GM19397 (cell line): ENCODE measurements around the gene DDX18.
A peak's percentile ranks its signal among the peaks of the same experiment; 100 is the strongest.

Source experiments
- ATAC-seq: cut with Tn5 transposase; IDR thresholded peaks from one replicate; pipeline ENCODE4 v1.9.1; 2021; ENCODE audit warnings: mild to moderate bottlenecking, moderate library complexity; ENCODE audit not compliant: unreplicated experiment

The DDX18 gene

GRCh38 chr2:117833911-117834310 is 19.4 kb downstream of the DDX18 start:
- ATAC-seq = no peak

- ATAC-seq = no peak
Observed at GRCh38 chr2:117834992-117835391, 20.5 kb downstream of the DDX18 start.

- peak; percentile 93 for ATAC-seq
Observed at GRCh38 chr2:117835990-117836760, 21.7 kb downstream of the DDX18 start.

DNA sequence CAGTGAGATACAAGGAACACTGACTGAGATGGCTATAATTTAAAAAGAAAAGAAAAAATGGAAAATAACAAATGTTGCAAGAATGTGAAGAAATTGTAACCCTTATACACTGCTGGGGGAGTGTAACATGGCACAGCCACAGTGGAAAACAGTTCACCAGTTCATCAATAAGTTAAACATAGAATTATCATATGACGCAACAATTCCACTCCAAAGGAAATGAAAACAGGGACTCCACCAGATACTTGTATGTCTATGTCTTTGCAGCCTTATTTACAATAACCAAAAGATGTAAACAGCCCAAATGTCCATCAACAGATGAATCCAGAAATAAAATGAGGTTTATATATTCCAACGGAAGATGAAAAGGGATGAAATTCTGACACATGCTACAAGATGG is 30.8 kb downstream of the DDX18 start:
- no peak for ATAC-seq

- ATAC-seq = no peak
Observed at GRCh38 chr2:117850015-117850414, 35.5 kb downstream of the DDX18 start.

DNA sequence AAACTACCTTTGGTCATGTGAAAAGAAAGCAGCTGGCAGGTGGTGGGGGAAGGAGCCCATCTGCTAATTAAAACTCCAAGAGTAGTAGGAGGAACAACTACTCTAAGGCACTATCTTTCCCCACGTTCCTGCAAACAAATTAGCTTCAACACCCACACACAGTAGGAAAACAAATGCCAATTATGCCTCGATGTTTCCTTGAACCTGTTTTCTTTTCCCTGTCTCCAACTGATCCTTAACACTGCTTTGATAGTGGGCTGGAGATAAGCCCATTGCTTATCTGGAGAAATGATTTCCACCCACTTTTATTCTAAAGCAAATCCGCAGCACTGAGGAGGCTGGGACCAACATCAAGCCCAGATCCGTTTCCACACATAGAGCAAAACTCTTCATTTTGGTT is 36.0 kb downstream of the DDX18 start:
- ATAC-seq = no peak

DNA sequence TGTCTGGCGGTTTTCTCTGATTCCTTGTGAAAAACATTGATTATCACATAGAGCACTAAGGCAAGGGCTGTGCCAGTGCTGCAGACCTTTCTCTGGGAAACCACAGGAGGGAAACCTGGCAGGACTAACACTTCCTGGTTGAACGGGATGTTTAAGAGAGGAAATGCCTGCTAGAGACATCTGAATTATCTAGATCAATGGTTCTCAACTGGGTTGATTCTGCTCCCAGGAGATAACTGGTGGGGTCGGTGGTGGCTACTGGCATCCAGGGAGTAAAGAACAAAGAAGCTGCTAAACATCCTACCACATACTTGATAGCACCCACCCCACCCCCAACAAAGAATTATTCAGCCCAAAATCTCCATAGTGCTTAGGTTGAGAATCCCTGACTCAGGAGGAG is 37.5 kb downstream of the DDX18 start:
- ATAC-seq = no peak

DNA sequence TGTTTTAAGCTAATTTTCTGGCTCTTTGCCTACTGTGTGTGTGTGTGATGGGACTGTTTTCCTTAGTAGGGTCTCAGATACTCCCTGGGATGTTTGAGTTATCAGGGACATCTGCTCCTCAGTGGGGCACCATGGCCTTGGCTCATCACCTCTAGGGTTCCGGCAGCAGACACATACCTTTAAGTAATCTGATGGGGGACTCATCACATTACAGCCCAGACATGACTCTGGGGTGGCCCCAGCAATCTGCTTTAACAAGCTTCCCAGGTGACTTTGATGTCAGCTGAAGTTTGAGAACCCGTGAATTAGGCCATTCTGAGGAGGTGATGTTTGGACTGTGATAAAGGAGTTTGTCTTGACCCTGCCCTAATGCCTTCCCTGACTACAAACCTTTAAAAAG is 38.8 kb downstream of the DDX18 start:
- ATAC-seq = no peak

- ATAC-seq = no peak
Observed at GRCh38 chr2:117853873-117854272, 39.4 kb downstream of the DDX18 start.

DNA sequence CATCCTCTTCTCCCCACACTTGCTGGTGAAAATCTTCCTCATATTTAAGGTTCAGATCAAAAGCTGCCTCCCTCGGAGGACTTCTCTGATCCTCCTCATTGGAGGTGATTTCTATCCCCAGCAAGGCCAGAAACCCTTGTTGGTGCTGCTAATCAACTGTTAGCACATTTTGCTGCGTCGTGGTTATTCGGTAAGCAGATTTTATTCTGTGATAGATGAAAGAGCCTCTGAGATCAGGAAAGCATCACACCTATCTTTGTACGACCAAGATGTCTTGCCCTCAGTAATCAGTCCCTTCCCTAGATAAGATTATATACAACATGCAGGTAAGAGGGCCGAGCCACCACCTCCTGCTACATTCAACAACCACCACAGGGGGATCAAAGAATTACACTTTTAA is 40.1 kb downstream of the DDX18 start:
- no peak for ATAC-seq

DNA sequence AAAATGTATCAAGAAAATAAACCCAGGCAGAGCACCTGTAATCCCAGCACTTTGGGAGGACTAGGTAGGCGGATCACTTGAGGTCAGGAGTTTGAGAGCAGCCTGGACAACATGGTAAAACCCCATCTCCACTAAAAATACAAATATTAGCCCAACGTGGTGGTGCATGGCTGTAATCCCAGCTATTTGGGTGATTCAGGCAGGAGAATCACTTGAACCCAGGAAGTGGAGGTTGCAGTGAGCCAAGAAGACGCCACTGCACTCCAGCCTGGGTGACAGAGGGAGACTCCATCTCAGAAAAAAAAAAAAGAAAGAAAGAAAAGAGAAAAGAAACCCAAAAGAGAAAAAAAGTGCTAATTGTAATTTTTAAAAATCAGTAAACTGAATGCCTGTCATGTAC is 41.4 kb downstream of the DDX18 start:
- ATAC-seq = no peak

- ATAC-seq = no peak
Observed at GRCh38 chr2:117856415-117857210, 42.1 kb downstream of the DDX18 start.

GRCh38 chr2:117858336-117858735 is 43.8 kb downstream of the DDX18 start:
- no peak for ATAC-seq

DNA sequence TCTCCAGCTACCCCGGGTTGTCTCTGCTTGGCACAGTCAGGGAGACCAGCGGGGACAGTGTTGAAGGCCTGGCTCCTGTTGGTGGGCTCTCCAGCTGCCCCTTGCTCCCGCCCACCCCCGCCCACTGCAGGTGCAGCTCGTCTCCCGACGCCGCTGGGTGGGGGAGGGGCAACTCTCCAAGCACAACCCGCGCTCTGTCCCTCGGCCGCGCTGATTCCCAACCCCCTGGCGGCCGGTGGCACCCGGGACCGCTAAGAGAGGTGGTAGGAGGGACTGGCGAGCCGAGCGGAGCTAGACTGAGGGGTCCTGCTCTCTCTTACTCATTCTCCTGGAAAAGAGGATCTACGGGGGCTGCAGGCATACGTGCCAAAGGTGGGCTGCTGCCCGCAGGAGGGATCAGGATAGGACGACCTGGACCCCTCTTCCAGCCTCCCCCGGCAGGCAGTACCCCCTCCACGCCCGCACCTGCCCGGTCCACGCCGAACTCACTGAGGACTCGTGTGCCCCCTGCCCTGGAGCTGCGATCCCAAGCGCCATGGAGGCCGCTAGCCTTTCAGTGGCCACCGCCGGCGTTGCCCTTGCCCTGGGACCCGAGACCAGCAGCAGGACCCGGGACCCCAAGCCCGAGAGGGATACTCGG is 44.5 kb downstream of the DDX18 start:
- no peak for ATAC-seq

DNA sequence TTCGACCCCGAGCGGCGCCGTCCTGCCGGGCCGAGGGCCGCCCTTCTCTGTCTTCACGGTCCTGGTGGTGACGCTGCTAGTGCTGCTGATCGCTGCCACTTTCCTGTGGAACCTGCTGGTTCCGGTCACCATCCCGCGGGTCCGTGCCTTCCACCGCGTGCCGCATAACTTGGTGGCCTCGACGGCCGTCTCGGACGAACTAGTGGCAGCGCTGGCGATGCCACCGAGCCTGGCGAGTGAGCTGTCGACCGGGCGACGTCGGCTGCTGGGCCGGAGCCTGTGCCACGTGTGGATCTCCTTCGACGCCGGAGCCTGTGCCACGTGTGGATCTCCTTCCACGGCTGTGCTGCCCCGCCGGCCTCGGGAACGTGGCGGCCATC is 45.0 kb downstream of the DDX18 start:
- ATAC-seq = no peak

DNA sequence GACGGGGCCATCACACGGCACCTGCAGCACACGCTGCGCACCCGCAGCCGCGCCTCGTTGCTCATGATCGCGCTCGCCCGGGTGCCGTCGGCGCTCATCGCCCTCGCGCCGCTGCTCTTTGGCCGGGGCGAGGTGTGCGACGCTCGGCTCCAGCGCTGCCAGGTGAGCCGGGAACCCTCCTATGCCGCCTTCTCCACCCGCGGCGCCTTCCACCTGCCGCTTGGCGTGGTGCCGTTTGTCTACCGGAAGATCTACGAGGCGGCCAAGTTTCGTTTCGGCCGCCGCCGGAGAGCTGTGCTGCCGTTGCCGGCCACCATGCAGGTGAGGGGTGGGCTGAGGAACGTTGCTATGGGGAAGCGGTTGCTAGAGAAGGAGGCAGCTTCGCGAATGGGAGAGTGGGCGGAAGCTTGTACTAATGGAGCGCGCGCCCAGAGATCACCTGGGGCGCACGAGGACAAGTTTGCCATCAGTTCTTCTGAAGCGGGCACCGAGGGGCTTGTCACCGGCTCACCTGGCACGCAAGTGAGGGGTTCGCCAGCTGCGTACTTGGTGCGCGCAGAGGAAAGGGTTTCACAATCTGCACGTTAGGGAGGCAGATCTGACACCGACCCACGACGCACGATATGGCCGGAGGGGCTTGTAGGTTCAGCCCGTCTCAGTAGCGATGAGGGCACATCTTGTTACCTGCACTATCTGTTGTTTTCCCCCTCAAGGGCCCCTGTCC is 45.6 kb downstream of the DDX18 start:
- ATAC-seq = no peak

DNA sequence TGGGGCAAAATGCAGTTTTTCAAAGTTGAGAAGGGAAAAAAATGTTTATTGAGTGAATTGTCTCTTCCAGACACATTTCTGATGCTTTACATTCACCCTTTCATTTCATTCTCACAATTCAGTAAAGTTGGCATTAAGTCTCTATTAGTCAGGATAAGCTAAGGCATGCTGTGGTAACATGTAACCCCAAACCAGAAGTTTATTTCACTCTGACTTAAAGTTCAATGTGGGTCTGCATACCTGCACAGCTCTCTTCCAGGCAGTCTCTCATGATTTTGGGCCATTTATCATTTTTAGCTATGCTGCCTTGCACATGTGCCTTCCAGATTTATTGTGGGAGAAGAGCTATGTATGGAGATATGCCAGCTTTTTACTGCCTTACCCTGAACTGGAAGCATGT is 48.0 kb downstream of the DDX18 start:
- ATAC-seq = no peak

- ATAC-seq = no peak
Observed at GRCh38 chr2:117875786-117876185, 61.3 kb downstream of the DDX18 start.

DNA sequence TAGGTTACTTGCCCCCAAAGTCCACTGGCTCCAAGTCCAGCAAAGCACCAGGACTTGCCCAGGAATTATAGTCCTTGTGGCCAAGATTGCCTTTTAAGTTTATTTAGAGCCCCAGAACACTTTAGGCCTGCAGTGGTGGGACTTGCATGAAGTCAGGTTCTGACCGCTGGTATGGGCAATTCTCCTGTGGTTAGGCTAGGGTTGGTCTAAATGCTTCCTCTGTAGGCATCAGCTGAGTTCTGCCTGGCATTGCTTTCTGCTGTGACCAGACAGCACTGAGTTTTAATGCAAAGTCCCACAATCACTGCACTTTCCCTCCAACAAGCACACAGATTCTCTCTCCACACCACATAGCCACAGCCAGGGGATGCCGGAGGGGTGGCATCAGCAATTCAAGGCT is 64.5 kb downstream of the DDX18 start:
- no peak for ATAC-seq
